Measurements from ENCODE around the gene CD22.

Gene CD22

DNA sequence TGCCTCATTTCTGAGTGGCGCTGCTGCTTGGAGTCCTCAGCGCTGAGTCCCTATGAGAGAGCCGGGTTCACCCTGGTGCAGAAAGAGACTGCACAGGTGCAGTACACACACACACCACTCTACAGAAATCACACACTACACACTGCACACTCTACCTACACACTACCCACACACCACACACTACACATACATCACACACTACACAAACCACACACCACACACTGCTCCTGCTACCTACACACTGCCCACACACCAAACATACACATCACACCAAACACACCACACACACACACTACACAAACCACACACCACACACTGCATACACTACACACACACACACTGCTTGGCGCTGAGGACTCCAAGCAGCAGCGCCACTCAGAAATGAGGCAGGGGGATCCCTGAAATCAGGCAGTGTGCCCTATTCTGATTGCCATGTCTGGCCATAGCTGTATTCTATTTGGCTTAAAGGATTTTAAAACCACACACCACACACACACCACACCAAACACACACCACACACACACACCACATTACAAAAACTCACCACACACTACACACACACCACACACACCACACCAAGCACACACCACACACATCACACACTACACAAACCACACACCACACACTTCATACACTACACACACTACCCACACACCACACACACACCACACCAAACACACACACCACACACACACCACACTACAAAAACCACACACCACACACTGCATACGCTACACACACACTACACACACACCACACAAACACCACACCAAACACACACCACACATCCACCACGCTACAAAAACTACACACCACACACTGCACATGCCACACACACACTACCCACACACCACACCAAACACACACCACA is 32.1 kb upstream of the CD22 start:
- DNase-seq = no peak

DNA sequence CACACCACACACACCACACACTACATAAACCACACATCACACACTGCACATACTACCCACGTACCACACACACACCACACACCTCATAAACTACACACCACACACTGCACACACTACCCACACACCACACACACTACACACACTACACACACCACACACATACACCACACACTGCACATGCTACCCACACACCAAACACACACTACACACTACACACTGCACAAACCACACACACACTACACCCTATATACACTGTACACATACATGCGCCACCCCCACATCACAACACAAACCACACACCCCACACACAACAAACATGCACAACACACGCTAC is 31.5 kb upstream of the CD22 start:
- no peak for DNase-seq

DNA sequence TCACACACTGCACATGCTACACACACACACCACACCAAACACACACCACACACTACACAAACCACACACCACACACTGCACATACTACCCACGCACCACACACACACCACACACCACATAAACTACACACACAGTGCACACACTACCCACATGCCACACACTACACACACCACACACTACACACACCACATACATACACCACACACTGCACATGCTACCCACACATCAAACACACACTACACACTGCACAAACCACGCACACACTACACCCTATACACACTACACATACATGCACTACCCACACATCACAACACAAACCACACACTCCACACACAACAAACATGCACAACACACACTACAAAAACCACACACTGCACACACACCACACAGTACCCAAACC is 31.1 kb upstream of the CD22 start:
- no peak for DNase-seq

DNA sequence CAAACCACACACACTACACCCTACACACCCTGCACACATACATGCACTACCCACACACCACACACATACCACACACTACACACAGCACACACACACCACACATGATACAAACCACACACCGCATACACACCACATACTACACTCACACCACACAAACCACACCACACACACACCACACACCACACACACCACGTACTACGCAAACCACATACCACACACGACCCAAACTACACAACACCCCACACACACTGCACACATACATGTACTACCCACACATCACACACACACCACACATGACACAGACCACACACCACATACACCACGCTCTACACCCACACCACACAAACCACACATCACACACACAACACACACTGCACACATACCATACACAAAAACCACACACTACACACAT is 30.4 kb upstream of the CD22 start:
- no peak for DNase-seq

DNA sequence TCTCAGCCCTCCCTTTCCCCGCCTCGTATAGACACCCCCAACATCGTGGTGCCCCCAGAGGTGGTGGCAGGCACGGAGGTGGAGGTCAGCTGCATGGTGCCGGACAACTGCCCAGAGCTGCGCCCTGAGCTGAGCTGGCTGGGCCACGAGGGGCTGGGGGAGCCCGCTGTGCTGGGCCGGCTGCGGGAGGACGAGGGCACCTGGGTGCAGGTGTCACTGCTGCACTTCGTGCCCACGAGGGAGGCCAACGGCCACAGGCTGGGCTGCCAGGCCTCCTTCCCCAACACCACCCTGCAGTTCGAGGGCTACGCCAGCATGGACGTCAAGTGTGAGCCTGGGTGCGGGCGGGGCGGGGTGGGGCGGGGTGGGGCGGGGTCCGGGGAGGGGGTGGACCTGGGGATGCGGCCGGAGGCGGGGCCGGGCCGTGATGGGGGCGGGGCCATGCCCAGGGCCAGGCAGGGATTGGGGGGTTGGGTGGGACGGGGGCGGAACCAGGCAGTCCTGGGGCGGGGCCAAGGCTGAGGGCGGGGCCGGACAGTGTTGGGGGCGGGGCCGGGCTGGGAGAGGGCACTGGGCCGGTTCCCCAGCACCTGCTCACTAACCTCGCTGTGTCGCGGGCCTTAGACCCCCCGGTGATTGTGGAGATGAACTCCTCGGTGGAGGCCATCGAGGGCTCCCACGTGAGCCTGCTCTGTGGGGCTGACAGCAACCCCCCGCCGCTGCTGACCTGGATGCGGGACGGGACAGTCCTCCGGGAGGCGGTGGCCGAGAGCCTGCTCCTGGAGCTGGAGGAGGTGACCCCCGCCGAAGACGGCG is 29.3 kb upstream of the CD22 start:
- DNase-seq = peak; percentile 42

DNA sequence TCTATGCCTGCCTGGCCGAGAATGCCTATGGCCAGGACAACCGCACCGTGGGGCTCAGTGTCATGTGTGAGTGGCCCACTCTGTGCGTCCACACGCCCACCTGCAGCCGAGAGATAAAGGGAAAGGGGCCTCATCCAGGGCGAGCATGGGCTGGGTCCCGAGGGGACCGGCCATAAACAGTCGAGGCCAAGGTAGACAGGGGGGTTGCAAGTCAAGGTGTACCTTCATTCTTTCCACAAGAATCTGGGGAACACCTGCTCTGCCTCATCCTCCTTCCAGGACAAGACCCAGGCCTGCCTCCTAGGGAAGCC is 28.7 kb upstream of the CD22 start:
- DNase-seq = no peak

DNA sequence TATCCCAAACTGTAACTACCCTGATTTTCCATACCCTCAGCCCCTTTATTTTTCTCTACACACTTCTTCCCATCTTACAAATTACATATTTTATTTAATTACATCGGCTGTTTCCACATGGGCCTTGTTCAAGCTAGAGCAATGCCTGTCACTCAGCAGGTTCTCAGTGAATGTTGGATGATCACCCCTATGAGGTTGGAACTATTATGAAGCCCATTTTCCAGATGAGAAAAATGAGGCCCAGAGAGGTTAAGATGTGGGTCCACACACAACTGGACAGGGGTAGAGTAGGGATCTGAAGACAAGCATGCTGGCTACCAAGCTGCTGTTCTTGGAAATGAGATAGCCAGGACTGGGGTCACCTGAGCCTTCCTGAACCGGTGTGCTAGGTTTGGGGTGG is 27.0 kb upstream of the CD22 start:
- no peak for DNase-seq

DNA sequence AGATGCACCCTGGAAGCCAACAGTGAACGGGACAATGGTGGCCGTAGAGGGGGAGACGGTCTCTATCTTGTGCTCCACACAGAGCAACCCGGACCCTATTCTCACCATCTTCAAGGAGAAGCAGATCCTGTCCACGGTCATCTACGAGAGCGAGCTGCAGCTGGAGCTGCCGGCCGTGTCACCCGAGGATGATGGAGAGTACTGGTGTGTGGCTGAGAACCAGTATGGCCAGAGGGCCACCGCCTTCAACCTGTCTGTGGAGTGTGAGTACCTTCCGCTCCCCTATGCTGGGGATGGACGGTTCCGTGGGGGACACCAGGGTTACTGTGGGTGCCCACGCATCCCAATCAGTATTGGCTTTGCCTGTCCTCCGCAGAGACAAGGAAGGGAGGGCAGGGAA is 26.5 kb upstream of the CD22 start:
- DNase-seq = no peak

DNA sequence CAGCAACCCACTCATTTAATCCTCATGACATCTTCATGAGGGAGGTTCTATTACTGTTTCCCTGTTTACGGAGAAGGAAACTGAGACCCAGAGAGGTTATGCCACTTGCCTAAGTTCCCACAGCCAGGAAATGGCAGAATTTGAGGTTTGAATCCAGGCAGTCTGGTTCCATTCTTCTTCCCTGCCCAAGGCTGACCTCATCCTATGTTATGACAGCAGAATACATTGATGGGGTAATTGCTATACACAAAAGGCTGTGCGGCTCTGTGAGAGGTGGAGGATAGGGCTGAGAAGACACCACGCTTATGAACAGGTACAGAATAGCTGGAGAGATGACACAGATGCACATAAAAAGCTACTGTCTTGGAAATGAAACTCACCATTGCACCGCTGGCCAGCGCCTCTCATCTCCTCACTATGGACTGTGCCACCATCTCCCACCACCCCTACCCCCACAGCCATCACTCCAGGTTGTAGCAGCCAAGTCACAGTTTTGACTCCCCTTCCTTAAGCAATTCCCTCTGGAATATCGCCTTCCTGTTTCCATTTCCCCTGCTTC is 25.6 kb upstream of the CD22 start:
- no peak for DNase-seq

DNA sequence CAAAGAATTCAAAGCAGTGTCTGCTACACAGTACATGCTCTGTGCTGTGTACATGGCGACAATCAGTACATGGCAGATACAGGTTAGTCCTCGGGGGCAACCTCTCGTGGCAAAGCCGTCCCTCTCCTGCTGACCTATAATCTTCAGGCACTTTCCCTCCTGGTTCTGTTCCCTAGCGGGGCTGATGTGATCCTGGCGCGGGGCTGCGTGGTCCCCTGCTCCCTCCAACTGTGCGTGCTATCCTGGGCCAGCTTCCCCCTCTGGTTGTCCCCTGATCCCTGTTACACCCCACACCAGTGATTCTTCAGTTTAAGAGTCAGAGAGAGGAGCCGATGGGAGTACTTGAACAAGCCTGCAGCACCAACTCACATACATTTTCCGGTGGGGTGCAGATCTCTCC is 25.0 kb upstream of the CD22 start:
- DNase-seq = no peak

DNA sequence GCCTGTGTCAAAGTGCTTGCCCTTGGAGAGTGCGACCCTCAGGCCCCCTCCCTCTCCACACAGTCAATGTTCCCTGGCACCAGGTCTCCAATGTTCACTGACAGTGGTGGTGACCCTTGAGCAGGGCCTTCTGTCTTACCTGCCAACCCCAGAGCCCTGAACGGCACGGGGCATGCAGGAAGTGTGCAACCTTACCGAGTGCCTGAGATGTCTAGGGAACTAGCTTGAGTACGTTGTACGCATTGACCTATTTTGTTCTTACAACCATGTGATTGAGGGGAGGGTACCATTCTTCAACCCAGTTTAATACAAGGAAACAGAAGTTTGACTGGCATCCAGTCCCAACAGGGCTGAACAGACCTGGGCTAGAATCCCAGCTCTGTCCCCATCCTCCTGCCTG is 23.8 kb upstream of the CD22 start:
- DNase-seq = no peak

DNA sequence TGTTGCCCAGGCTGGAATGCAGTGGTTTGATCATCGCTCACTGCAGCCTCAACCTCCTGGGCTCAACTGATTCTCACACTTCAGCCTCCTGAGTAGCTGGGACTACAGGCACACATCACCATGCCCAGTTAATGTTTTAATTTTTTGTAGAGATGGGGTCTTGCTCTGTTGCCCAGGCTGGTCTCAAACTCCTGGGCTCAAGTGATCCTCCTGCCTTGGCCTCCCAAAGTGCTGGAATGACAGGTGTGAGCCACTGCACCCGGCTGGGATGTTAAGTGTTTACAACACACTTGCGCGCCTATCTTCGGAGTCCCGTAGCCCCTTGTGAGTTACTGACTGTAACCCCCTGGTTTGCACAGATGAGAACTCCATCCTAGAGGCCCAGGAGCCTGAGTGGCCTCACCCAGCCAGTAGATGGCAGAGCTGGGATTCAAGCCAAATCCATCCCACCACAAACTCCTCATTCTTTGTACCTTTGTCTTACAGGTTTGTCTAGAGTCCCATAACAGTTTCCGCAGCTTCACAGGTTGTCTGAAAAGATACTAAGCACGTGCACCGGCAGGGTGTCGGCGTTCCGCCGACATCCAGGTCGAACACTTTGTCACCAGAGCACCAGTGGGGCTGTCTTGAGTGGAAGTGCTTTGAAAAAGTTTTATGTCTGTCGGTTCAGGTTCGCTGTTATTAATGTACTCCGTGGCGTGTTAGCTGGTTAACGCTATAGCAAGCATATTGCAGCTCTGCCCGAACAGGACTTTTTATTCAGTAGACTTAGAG is 22.3 kb upstream of the CD22 start:
- DNase-seq = peak; percentile 55

DNA sequence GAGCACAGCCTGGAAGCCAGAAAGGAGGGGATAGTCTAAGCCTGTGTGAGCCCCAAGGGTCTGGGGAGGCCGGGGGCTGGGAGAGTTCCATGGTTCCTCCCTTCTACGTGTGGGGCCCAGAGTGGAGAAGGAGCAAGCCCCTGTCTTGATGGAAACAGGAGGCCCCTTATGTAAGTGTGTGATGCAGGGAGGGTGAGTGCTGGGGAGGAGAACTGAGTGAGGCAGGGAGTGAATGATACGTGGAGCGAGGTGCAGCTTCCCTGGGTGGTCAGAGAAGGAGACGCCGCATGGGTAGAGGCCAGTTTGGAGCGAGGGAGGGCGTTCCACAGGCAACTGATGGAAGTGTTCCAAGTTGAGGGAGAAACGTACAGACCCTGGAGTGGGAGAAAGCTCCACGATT is 21.1 kb upstream of the CD22 start:
- DNase-seq = no peak

DNA sequence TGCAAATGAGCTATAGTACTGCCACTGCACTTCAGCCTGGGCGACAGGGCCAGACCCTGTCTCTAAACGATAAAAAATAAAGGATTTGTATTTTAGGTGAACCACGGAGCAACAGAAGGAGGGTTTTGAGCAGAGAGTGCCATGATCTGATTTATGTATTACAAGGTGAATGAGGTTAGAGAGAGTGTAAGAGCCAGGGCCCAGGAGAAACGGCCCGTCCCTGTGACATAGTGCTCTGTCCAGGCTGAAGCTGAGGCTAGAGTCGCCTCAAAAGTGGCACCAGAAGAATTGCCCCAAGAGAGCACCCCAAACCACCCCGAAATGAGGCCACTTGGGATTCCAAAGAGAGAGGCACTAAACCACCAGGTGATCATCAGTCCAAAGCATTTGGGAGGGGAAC is 20.1 kb upstream of the CD22 start:
- no peak for DNase-seq

DNA sequence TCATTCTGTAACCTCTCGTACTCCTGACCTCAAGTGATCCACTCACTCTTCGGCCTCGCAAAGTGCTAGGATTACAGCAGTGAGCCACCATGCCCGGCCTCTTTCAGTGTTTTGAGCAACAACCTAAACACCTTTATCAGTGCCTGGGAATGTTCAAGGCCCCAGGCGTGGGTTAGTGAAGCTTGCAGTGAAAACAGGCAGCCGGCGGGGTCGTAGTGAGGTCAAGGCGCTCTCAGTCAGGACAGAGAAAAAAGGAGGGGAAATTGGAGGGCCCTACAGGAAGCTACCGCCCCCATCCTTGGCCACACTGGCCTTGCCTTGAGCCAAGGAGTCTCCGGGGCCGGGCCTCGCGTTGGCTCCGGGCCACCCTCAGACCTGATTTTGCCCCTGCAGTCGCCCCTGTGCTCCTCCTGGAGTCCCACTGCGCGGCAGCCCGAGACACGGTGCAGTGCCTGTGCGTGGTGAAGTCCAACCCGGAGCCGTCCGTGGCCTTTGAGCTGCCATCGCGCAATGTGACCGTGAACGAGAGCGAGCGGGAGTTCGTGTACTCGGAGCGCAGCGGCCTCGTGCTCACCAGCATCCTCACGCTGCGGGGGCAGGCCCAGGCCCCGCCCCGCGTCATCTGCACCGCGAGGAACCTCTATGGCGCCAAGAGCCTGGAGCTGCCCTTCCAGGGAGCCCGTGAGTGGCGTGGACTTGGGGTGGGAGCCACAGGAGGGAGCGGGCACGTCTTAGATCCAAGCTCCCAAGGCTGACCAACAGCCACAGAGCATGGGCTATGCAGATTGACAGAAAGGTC is 19.3 kb upstream of the CD22 start:
- no peak for DNase-seq

DNA sequence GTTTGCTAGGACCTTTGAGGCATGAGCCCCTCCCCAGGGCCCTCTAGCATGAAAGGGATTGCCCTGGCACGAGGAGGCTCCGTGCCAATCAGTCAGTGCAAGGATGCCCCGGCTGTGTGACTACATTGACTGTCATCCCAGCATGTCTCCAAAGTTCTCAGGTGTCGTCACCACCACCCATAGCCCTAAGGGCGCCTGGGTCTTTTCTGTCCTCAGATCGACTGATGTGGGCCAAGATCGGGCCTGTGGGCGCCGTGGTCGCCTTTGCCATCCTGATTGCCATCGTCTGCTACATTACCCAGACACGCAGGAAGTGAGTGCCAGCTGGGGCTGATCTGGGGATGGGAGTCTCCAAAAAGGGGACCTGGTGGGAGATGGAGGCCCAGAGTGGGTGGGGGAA is 18.7 kb upstream of the CD22 start:
- DNase-seq = no peak

DNA sequence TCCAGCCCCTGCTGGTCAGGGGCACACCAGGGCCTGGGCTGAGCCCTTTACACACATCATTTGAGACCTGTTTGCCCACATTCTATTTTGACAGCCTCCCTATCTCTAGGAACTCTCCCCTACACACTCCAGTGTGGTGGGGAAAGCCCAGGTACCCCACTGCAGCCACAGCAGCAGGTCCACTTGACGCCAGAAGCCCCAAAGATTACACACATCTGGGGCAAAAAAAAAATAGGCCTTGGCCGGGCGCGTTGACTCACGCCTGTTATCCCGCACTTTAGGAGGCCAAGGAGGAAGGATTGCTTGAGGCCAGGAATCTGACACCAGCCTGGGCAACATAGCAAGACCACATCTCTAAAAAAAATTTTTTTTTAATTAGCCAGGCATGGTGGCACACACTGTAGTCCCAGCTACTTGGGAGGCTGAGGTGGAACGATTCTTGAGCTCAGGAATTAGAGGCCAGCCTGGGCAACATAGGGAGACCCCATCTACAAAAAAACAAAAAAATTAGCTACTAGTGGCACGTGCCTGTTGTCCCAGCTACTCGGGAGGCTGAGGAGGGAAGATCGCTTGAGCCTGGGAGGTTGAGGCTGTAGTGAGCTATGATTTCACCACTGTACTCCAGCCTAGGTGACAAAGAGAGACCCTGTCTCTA is 18.0 kb upstream of the CD22 start:
- no peak for DNase-seq

DNA sequence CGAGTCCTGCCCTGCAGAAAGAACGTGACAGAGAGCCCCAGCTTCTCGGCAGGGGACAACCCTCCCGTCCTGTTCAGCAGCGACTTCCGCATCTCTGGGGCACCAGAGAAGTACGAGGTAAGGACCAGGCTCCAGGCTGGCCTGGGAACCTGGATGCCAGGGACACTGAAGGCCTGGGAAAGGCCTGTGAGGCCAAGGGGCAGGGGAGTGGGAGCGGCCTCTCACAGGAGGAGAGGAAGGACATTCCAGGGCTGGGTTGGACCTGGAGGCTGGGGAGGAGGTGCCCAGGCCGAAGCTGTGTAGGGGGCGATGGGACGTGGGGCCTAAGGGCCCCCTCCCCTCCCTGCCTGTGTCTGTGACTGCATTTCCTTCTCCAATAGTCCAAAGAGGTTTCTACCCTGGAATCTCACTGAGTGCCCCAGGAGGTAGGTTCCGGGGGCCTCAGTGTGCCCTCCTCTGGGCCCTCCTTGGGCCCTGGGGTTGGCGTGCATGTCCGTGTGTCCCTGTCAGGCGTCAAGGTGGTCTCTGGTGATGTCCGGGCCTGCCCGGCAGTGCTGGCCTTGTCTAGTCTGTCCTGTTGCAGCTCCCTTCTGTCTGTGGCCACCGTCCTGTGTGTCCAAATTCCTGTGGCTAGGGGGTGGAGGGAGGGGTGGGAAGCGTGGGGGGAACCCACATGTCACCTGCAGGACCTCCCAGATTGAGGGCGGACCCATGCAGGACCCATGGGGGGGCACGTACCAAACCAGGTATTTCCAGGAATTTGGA is 16.9 kb upstream of the CD22 start:
- no peak for DNase-seq

DNA sequence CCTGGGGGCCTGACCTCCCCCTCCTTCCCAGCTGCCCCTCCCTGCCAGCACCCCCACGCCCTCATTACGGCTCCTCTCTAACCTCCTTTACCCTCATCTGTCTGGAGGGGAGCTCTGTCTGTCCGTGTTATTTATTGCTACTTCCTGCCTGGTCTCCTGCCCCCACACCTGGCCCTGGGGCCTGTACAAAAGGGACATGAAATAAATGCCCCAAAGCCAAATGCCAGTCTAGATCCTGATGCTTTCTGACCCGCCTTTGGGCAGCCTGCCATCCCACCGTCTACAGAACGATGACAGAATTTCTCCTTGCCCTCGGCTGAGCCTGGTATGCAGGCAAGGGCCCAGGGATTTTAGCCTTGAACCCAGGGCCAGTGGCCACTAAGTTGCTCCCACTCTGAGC is 15.4 kb upstream of the CD22 start:
- DNase-seq = peak; percentile 32

DNA sequence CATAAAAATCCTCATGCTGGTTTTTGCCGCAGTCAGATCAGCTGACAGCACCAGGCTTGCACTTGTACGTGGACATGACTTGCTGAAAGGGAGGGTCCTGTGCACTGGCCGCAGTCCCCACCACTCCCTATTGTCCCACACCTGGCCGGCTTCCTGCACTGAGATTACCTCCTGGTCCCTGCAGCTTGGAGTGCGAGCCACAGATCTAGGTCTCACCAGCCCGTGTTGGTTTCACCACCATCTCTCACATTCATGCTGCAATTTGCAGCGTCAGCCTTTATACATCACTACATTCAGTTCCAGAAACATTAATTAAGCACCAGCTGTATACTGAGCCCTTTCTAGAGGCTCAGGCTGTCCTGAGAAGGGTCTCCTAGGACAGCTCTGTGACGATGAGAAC is 15.0 kb upstream of the CD22 start:
- DNase-seq = no peak

DNA sequence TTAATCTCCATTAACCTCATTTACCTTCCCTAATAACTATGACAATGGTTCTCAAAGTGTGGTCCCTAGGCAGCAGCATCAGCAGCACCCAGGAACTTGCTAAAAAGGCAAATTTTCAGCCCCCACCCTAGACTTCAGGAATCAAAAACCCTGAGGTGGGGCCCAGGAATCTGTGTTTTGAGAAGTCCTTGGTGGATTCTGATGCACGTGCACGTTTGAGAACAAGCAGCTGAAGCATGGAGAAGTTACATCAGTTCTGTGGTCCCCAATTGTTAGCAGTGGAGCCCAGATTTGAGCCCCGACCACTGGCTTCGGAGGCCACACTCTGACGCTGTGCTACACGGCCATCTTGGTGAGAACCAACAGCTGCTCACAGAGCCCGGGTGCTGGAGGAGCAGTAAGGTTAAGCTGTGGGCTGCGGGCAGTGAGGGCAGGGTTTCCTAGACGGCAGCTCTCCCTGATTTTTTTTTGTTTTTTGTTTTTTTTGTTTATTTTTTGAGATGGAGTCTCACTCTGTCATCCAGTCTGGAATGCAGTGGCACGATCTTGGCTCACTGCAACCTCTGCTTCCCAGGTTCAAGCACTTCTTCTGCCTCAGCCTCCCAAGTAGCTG is 14.0 kb upstream of the CD22 start:
- no peak for DNase-seq

All from hematopoietic multipotent progenitor cell treated with erythropoietin and hydrocortisone succinate and interleukin-3 and kit ligand, for 4 days (in vitro differentiated cells).